ENCODE data around the gene AGR2. TPM values are rescaled to one million over a fixed set of nuclear protein-coding genes. Genes with fewer than 3 reads are reported as not detected.

The AGR2 gene
- total and polyA plus RNA-seq, 10 of the 15 experiments (the other 5 are each of a cell fraction or from before 2014, with no cell fraction given) = 0.67 TPM; not detected in 9

DNA sequence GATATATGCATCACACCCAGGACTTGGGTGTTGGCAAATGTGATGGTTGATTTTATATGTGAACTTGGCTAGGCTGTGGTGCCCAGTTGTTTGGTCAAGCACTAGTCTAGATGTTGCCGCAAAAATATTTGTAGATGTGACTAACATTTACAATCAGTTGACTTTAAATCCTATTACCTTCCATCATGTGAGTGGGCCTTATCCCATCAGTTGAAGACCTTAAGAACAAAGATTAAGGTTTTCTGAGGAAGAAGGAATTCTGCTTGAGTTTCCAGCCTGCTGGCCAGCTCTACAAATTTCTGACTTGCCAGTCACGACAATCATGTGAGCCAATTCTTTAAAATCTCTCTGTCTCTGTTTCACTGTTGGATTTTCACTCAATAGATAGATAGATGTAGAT lies 30.9 kb downstream of the AGR2 start:
- ChIA-PET CTCF (no interaction called here), SMC1A (ENCODE audit: uncharacterized antibody, unreplicated experiment) (interaction anchor here (0.9 kb wide), 1 partner anchor 12 kb away, joined by 3 read pairs; no protein-coding TSS in a partner anchor), POLR2A (no interaction called here)

DNA sequence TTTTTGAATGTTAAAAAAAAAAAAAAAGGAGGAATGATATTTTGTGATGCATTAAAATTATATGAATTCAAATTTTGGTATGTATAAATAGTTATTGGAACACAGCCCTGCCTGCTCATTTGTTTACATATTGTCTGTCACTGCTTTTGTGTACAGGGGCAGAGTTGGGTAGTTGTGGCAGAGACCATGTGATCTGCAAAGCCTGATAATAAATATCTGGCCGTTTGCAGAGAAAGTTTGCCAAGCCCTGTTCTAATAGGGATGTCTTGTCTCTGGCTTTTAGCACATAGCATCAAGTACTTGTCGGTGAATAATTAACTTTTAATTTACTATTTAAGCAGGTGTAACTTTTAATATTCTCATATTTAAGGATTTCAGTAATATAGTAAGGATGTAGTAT lies 31.5 kb downstream of the AGR2 start:
- H3K79me2 ChIP-seq (ENCODE audit: control insufficient read depth, insufficient read depth, low read length) = no peaks in the 10 kb centered on the region
- intact Hi-C loops (cut with micrococcal nuclease; ENCODE audit: unreplicated experiment) = no loop called here
- ChIA-PET SMC1A (ENCODE audit: uncharacterized antibody, unreplicated experiment) (no interaction called here), RAD21 (ENCODE audit: unreplicated experiment) (no interaction called here), CTCF (no interaction called here), POLR2A (no interaction called here)
- no peaks in the 10 kb centered on the region for H4K20me1 ChIP-seq (ENCODE audit: control insufficient read depth, insufficient read depth)
- DNase-seq (ENCODE audit: low read depth, low spot score) = no peak
- no peaks in the 10 kb centered on the region for H3K36me3 ChIP-seq (ENCODE audit: control insufficient read depth in 2 of 2, insufficient read depth in 2 of 2, low read length in 1 of 2)
- no peak overlapping the region for H3K4me3 ChIP-seq
- no peak overlapping the region for H3K9ac ChIP-seq (ENCODE audit: control insufficient read depth, insufficient read depth, low read length)
- no peaks in the 10 kb centered on the region for H3K9me3 ChIP-seq (replicated peaks; ENCODE audit: control insufficient read depth, insufficient read depth, low read length)
- H3K4me2 ChIP-seq (ENCODE audit: control insufficient read depth, insufficient read depth) = no peak overlapping the region
- FAIRE-seq = no peak
- WGBS (ENCODE audit: insufficient coverage, insufficient replicate concordance, low lambda C conversion rate, missing lambda C conversion rate) = 10% methylated on average over 2 of the region's 2 CpGs
- in situ Hi-C loops (cut with MboI) = no loop called here
- H3K27me3 ChIP-seq (replicated peaks in 1 of 2; ENCODE audit: control insufficient read depth in 2 of 2, insufficient read depth in 2 of 2, low read length in 1 of 2) = no peaks in the 10 kb centered on the region; a peak in 1 of 4 replicates
- no TSS peak for BruUV-seq (replicated peaks)
- no peak overlapping the region for H2AFZ ChIP-seq (ENCODE audit: control insufficient read depth, low read depth, low read length)
- H3K4me1 ChIP-seq (ENCODE audit: control insufficient read depth, insufficient read depth, low read length) = no peaks in the 10 kb centered on the region; the same call in 1 of the 2 replicates
- no peak for ATAC-seq
- no peak overlapping the region for H3K27ac ChIP-seq (ENCODE audit: control insufficient read depth, insufficient read depth)
- no peak for TF ChIP-seq EZH2 (IDR thresholded peaks at IDR 0.05; ENCODE audit: borderline replicate concordance, control insufficient read depth, low read depth, low read length)
- TF ChIP-seq RAD51 (IDR thresholded peaks at IDR 0.05) = no peak
- TF ChIP-seq, protein P1, sequence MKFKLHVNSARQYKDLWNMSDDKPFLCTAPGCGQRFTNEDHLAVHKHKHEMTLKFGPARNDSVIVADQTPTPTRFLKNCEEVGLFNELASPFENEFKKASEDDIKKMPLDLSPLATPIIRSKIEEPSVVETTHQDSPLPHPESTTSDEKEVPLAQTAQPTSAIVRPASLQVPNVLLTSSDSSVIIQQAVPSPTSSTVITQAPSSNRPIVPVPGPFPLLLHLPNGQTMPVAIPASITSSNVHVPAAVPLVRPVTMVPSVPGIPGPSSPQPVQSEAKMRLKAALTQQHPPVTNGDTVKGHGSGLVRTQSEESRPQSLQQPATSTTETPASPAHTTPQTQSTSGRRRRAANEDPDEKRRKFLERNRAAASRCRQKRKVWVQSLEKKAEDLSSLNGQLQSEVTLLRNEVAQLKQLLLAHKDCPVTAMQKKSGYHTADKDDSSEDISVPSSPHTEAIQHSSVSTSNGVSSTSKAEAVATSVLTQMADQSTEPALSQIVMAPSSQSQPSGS (IDR thresholded peaks at IDR 0.05; ENCODE audit: low read length) = no peak
- no peak for TF ChIP-seq KDM1A (IDR thresholded peaks at IDR 0.05; ENCODE audit: borderline replicate concordance)
- no peak for TF ChIP-seq TARDBP (IDR thresholded peaks at IDR 0.05; ENCODE audit: borderline replicate concordance)
- TF ChIP-seq, protein P2, sequence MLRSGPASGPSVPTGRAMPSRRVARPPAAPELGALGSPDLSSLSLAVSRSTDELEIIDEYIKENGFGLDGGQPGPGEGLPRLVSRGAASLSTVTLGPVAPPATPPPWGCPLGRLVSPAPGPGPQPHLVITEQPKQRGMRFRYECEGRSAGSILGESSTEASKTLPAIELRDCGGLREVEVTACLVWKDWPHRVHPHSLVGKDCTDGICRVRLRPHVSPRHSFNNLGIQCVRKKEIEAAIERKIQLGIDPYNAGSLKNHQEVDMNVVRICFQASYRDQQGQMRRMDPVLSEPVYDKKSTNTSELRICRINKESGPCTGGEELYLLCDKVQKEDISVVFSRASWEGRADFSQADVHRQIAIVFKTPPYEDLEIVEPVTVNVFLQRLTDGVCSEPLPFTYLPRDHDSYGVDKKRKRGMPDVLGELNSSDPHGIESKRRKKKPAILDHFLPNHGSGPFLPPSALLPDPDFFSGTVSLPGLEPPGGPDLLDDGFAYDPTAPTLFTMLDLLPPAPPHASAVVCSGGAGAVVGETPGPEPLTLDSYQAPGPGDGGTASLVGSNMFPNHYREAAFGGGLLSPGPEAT (IDR thresholded peaks at IDR 0.05; ENCODE audit: low read depth) = no peak
- no peak for TF ChIP-seq YBX1 (IDR thresholded peaks at IDR 0.05)

More for the DNA sequence above, 30.9 kb downstream of the AGR2 start:
- Histone ChIP-seq H3K4me1 (ENCODE audit: control insufficient read depth, insufficient read depth, low read length) (no peaks in the 10 kb centered on the region; the same call in 1 of the 2 replicates), H3K27ac (ENCODE audit: control insufficient read depth, insufficient read depth) (no peak overlapping the region), H3K9me3 (replicated peaks; ENCODE audit: control insufficient read depth, insufficient read depth, low read length) (no peaks in the 10 kb centered on the region), H3K4me3 (no peak overlapping the region), H2AFZ (ENCODE audit: control insufficient read depth, low read depth, low read length) (no peak overlapping the region), H3K27me3 (replicated peaks in 1 of 2; ENCODE audit: control insufficient read depth in 2 of 2, insufficient read depth in 2 of 2, low read length in 1 of 2) (no peaks in the 10 kb centered on the region; a peak in 1 of 4 replicates), H3K36me3 (ENCODE audit: control insufficient read depth in 2 of 2, insufficient read depth in 2 of 2, low read length in 1 of 2) (no peaks in the 10 kb centered on the region), H3K79me2 (ENCODE audit: control insufficient read depth, insufficient read depth, low read length) (no peaks in the 10 kb centered on the region), H4K20me1 (ENCODE audit: control insufficient read depth, insufficient read depth) (no peaks in the 10 kb centered on the region), H3K4me2 (ENCODE audit: control insufficient read depth, insufficient read depth) (no peak overlapping the region), H3K9ac (ENCODE audit: control insufficient read depth, insufficient read depth, low read length) (no peak overlapping the region)
- WGBS (ENCODE audit: insufficient coverage, insufficient replicate concordance, low lambda C conversion rate, missing lambda C conversion rate) = 64% methylated on average over 2 of the region's 2 CpGs
- in situ Hi-C loops (cut with MboI) = no loop called here
- intact Hi-C loops (cut with micrococcal nuclease; ENCODE audit: unreplicated experiment) = no loop called here
- no TSS peak for BruUV-seq (replicated peaks)
- TF ChIP-seq GATAD2B (conservative IDR thresholded peaks at IDR 0.05; ENCODE audit: low read depth) = no peak
- TF ChIP-seq, protein P3, sequence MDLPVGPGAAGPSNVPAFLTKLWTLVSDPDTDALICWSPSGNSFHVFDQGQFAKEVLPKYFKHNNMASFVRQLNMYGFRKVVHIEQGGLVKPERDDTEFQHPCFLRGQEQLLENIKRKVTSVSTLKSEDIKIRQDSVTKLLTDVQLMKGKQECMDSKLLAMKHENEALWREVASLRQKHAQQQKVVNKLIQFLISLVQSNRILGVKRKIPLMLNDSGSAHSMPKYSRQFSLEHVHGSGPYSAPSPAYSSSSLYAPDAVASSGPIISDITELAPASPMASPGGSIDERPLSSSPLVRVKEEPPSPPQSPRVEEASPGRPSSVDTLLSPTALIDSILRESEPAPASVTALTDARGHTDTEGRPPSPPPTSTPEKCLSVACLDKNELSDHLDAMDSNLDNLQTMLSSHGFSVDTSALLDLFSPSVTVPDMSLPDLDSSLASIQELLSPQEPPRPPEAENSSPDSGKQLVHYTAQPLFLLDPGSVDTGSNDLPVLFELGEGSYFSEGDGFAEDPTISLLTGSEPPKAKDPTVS (IDR thresholded peaks at IDR 0.05; ENCODE audit: low read depth, low read length) = no peak
- TF ChIP-seq, protein P4, sequence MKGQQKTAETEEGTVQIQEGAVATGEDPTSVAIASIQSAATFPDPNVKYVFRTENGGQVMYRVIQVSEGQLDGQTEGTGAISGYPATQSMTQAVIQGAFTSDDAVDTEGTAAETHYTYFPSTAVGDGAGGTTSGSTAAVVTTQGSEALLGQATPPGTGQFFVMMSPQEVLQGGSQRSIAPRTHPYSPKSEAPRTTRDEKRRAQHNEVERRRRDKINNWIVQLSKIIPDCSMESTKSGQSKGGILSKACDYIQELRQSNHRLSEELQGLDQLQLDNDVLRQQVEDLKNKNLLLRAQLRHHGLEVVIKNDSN (IDR thresholded peaks at IDR 0.05; ENCODE audit: borderline replicate concordance, extremely low read length, insufficient read depth, low read depth, low read length) = no peak
- TF ChIP-seq CHD4 (IDR thresholded peaks at IDR 0.05) = no peak
- no peak for TF ChIP-seq NR2F1 (conservative IDR thresholded peaks at IDR 0.05)
- no peak for TF ChIP-seq SMAD5 (IDR thresholded peaks at IDR 0.05; ENCODE audit: low read depth)
- DNase-seq (ENCODE audit: low read depth, low spot score) (no peak), ATAC-seq (no peak), FAIRE-seq (no peak)
- RAD21 ChIA-PET (ENCODE audit: unreplicated experiment) = no interaction called here

Measured in GM12878 (cell line).